Measurements from ENCODE around the gene GAS7. TPM values are rescaled to one million over a fixed set of nuclear protein-coding genes. Genes with fewer than 3 reads are reported as not detected.

GAS7 gene
- total and polyA plus RNA-seq, 2 experiments from 2014 or later: 1.9 to 10.7 TPM

DNA sequence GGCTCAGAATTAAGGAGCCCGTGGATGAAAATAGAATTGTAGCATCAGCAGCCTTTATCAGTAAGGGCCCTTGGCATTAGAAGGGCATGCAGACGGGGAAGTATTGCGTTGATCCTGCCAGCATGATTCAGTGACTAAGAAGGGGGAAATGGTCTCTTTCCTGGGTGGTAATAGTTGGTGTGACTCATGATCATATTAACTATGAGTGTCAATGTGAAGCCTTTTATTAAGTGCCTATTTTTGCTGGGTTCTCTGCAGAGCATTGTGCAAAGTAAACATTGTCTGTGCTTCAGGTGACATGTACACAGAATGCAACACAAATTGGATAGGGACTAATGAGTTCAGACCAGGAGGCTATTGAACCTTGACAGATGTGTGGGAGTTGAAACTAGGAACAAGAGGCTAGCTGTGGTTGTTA is 317.8 kb downstream of the GAS7 start:
- H3K27ac ChIP-seq (ENCODE audit: low read depth): no peak overlapping the region
- no peak for DNase-seq (ENCODE audit: low spot score)
- no peak for TF ChIP-seq CTCF (conservative IDR thresholded peaks at IDR 0.05; ENCODE audit: low read depth in 2 of 2)
- TF ChIP-seq, protein P1, sequence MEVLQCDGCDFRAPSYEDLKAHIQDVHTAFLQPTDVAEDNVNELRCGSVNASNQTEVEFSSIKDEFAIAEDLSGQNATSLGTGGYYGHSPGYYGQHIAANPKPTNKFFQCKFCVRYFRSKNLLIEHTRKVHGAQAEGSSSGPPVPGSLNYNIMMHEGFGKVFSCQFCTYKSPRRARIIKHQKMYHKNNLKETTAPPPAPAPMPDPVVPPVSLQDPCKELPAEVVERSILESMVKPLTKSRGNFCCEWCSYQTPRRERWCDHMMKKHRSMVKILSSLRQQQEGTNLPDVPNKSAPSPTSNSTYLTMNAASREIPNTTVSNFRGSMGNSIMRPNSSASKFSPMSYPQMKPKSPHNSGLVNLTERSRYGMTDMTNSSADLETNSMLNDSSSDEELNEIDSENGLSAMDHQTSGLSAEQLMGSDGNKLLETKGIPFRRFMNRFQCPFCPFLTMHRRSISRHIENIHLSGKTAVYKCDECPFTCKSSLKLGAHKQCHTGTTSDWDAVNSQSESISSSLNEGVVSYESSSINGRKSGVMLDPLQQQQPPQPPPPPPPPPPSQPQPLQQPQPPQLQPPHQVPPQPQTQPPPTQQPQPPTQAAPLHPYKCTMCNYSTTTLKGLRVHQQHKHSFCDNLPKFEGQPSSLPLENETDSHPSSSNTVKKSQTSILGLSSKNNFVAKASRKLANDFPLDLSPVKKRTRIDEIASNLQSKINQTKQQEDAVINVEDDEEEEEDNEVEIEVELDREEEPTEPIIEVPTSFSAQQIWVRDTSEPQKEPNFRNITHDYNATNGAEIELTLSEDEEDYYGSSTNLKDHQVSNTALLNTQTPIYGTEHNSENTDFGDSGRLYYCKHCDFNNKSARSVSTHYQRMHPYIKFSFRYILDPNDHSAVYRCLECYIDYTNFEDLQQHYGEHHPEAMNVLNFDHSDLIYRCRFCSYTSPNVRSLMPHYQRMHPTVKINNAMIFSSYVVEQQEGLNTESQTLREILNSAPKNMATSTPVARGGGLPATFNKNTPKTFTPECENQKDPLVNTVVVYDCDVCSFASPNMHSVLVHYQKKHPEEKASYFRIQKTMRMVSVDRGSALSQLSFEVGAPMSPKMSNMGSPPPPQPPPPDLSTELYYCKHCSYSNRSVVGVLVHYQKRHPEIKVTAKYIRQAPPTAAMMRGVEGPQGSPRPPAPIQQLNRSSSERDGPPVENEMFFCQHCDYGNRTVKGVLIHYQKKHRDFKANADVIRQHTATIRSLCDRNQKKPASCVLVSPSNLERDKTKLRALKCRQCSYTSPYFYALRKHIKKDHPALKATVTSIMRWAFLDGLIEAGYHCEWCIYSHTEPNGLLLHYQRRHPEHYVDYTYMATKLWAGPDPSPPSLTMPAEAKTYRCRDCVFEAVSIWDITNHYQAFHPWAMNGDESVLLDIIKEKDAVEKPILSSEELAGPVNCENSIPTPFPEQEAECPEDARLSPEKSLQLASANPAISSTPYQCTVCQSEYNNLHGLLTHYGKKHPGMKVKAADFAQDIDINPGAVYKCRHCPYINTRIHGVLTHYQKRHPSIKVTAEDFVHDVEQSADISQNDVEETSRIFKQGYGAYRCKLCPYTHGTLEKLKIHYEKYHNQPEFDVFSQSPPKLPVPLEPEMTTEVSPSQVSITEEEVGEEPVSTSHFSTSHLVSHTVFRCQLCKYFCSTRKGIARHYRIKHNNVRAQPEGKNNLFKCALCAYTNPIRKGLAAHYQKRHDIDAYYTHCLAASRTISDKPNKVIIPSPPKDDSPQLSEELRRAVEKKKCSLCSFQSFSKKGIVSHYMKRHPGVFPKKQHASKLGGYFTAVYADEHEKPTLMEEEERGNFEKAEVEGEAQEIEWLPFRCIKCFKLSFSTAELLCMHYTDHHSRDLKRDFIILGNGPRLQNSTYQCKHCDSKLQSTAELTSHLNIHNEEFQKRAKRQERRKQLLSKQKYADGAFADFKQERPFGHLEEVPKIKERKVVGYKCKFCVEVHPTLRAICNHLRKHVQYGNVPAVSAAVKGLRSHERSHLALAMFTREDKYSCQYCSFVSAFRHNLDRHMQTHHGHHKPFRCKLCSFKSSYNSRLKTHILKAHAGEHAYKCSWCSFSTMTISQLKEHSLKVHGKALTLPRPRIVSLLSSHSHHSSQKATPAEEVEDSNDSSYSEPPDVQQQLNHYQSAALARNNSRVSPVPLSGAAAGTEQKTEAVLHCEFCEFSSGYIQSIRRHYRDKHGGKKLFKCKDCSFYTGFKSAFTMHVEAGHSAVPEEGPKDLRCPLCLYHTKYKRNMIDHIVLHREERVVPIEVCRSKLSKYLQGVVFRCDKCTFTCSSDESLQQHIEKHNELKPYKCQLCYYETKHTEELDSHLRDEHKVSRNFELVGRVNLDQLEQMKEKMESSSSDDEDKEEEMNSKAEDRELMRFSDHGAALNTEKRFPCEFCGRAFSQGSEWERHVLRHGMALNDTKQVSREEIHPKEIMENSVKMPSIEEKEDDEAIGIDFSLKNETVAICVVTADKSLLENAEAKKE (CRISPR knock-in tag; IDR thresholded peaks at IDR 0.05): no peak
- TF ChIP-seq EZH2phosphoT487 (IDR thresholded peaks at IDR 0.05; ENCODE audit: unreplicated experiment): no peak
- no peak for TF ChIP-seq ZNF331 (CRISPR knock-in tag; IDR thresholded peaks at IDR 0.05; ENCODE audit: low read depth)
- TF ChIP-seq CREB1 (CRISPR knock-in tag; IDR thresholded peaks at IDR 0.05; ENCODE audit: low read depth): no peak
- no peak for TF ChIP-seq POLR2AphosphoS5 (IDR thresholded peaks at IDR 0.05; ENCODE audit: low read depth)
- no peak for TF ChIP-seq JUNB (IDR thresholded peaks at IDR 0.05; ENCODE audit: unreplicated experiment)
- no peak for TF ChIP-seq NANOG (IDR thresholded peaks at IDR 0.05; ENCODE audit: borderline replicate concordance)
- TF ChIP-seq, protein P2, sequence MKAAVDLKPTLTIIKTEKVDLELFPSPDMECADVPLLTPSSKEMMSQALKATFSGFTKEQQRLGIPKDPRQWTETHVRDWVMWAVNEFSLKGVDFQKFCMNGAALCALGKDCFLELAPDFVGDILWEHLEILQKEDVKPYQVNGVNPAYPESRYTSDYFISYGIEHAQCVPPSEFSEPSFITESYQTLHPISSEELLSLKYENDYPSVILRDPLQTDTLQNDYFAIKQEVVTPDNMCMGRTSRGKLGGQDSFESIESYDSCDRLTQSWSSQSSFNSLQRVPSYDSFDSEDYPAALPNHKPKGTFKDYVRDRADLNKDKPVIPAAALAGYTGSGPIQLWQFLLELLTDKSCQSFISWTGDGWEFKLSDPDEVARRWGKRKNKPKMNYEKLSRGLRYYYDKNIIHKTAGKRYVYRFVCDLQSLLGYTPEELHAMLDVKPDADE (IDR thresholded peaks at IDR 0.05): no peak
- no peak for TF ChIP-seq REST (IDR thresholded peaks at IDR 0.05; ENCODE audit: unreplicated experiment)
- no peak for TF ChIP-seq ZNF114 (CRISPR knock-in tag; IDR thresholded peaks at IDR 0.05)
- TF ChIP-seq STAT1 (IDR thresholded peaks at IDR 0.05; ENCODE audit: unreplicated experiment): no peak
- H3K4me3 ChIP-seq: no peak overlapping the region
- no peaks in the 10 kb centered on the region for H3K4me1 ChIP-seq (ENCODE audit: insufficient read depth)
- H3K27me3 ChIP-seq (ENCODE audit: insufficient read depth): no peaks in the 10 kb centered on the region
- no peaks in the 10 kb centered on the region for H3F3A ChIP-seq (replicated peaks; ENCODE audit: low read depth)
- no peaks in the 10 kb centered on the region for H4K20me1 ChIP-seq (replicated peaks; ENCODE audit: insufficient read depth)
- no peak overlapping the region for H3K4me3 Mint-ChIP-seq
- no peak for ATAC-seq
- no peaks in the 10 kb centered on the region; the same call in 1 of the 2 replicates for H3K36me3 ChIP-seq (ENCODE audit: insufficient read depth)
- H3K9me3 Mint-ChIP-seq: peaks cover 36% of the 10 kb centered on the region
- no peaks in the 10 kb centered on the region for H3K79me2 ChIP-seq (replicated peaks; ENCODE audit: insufficient read depth)
- no peak overlapping the region for H3K4me2 ChIP-seq
- H3K27ac Mint-ChIP-seq: no peak overlapping the region
- no peaks in the 10 kb centered on the region for H3K27me3 Mint-ChIP-seq (ENCODE audit: insufficient read depth, low read depth, poor library complexity)
- peaks cover 6% of the 10 kb centered on the region; the same call in 1 of the 3 replicates for H3K36me3 Mint-ChIP-seq (ENCODE audit: low read depth)
- H3K4me1 Mint-ChIP-seq: no peaks in the 10 kb centered on the region; the same call in 2 of the 3 replicates
- no peak overlapping the region for H2AFZ ChIP-seq
- H3K9me2 ChIP-seq (ENCODE audit: insufficient read depth): 0 out of 2 replicates have a peak, but pooled peaks cover 4% of the 10 kb centered on the region
